ENCODE data around the gene KNCN.

The KNCN gene

GRCh38 chr1:46501528-46501927, 49.9 kb downstream of the KNCN start:
- no peak overlapping the region for H3K4me3 ChIP-seq (ENCODE audit: control insufficient read depth, low read depth, low read length)
- DNase-seq (ENCODE audit: low read depth): no peak
- no peak for TF ChIP-seq CTCF (IDR thresholded peaks at IDR 0.05; ENCODE audit: control insufficient read depth, insufficient read depth, low read depth, low read length, missing control alignments)

- no peak for DNase-seq (ENCODE audit: low read depth)
- H3K4me3 ChIP-seq (ENCODE audit: control insufficient read depth, low read depth, low read length): no peak overlapping the region
Measured at GRCh38 chr1:46497665-46498064, 53.8 kb downstream of the KNCN start.

GRCh38 chr1:46497020-46497419, 54.4 kb downstream of the KNCN start:
- DNase-seq (ENCODE audit: low read depth): no peak
- no peak for TF ChIP-seq CTCF (IDR thresholded peaks at IDR 0.05; ENCODE audit: control insufficient read depth, insufficient read depth, low read depth, low read length, missing control alignments)
- no peak overlapping the region for H3K4me3 ChIP-seq (ENCODE audit: control insufficient read depth, low read depth, low read length)

More at GRCh38 chr1:46497665-46498064, 53.8 kb downstream of the KNCN start:
- no peak for TF ChIP-seq CTCF (IDR thresholded peaks at IDR 0.05; ENCODE audit: control insufficient read depth, insufficient read depth, low read depth, low read length, missing control alignments)

GRCh38 chr1:46496505-46496904, 54.9 kb downstream of the KNCN start:
- no peak overlapping the region for H3K4me3 ChIP-seq (ENCODE audit: control insufficient read depth, low read depth, low read length)
- DNase-seq (ENCODE audit: low read depth): no peak
- no peak for TF ChIP-seq CTCF (IDR thresholded peaks at IDR 0.05; ENCODE audit: control insufficient read depth, insufficient read depth, low read depth, low read length, missing control alignments)

GRCh38 chr1:46495778-46496177, 55.7 kb downstream of the KNCN start:
- DNase-seq (ENCODE audit: low read depth): no peak
- H3K4me3 ChIP-seq (ENCODE audit: control insufficient read depth, low read depth, low read length): no peak overlapping the region
- TF ChIP-seq CTCF (IDR thresholded peaks at IDR 0.05; ENCODE audit: control insufficient read depth, insufficient read depth, low read depth, low read length, missing control alignments): no peak
